Lung (tissue), 16 donors: ENCODE measurements around the gene CSAG2. TPM values are rescaled to one million over a fixed set of nuclear protein-coding genes. Genes with fewer than 3 reads are reported as not detected.
"Not testable (repeated sequence)": the region's sequence is repeated elsewhere in the genome, so short reads cannot be mapped to it uniquely, and the experiment has no call there.

Source experiments
- ATAC-seq: fragments of 200-7000 bp; cut with Tn5 transposase; one replicate; pipeline ENCODE4 v1.9.1; 2020; ENCODE audit warnings: moderate number of reproducible peaks; ENCODE audit not compliant: insufficient read depth, low FRiP score
- DNase-seq, 3 donors: peaks; one replicate each; pipeline ENCODE4 v3.0.0-alpha.2; 2013 to 2017
- H3K27ac ChIP-seq, 2 donors: one replicate each; pipeline ENCODE4 v1.5.1; 2013; ENCODE audit warnings: mild to moderate bottlenecking in 2 of 2, moderate library complexity in 2 of 2, control low read depth in 1 of 2, inconsistent platforms in 1 of 2, low read depth in 1 of 2, low read length in 1 of 2
- H3K27me3 ChIP-seq, 3 donors: one replicate each; pipeline ENCODE4 v1.5.1; 2013; ENCODE audit warnings: low read length in 2 of 3; ENCODE audit not compliant: control insufficient read depth in 3 of 3, insufficient read depth in 3 of 3
- H3K36me3 ChIP-seq, 4 donors: one replicate each; pipeline ENCODE4 v1.5.1; 2013; ENCODE audit warnings: low read length in 4 of 4, mild to moderate bottlenecking in 1 of 4, moderate library complexity in 1 of 4; ENCODE audit not compliant: control insufficient read depth in 4 of 4, insufficient read depth in 4 of 4
- H3K4me1 ChIP-seq, 5 donors: one replicate each; pipeline ENCODE4 v1.5.1; 2013; ENCODE audit warnings: low read length in 5 of 5, mild to moderate bottlenecking in 2 of 5, moderate library complexity in 1 of 5; ENCODE audit not compliant: control insufficient read depth in 5 of 5, insufficient read depth in 5 of 5
- H3K4me3 ChIP-seq: one replicate; pipeline ENCODE4 v1.5.1; 2013; ENCODE audit warnings: mild to moderate bottlenecking, control low read depth, moderate library complexity
- H3K9ac ChIP-seq, 2 donors: one replicate each; pipeline ENCODE4 v1.5.1; 2013; ENCODE audit warnings: low read length in 2 of 2, control low read depth in 1 of 2; ENCODE audit not compliant: insufficient read depth in 1 of 2
- H3K9me3 ChIP-seq, 4 donors: one replicate each; pipeline ENCODE4 v1.5.1; 2013; ENCODE audit warnings: low read length in 3 of 4, mild to moderate bottlenecking in 1 of 4, moderate library complexity in 1 of 4; ENCODE audit not compliant: control insufficient read depth in 4 of 4, insufficient read depth in 3 of 4
- WGBS, 2 donors: extraction: QIAGEN DNeasy Blood & Tissue Kit; methylation state at CpG; one replicate each; pipeline ENCODE4 v1.1.7; 2013; 5-methylcytosine and 5-hydroxymethylcytosine counted together
- long read RNA-seq, 5 donors: transcript quantifications; one replicate each; lab custom pipeline, GENCODE V29; 2026
- polyA plus RNA-seq, 2 donors: library from polyadenylated mRNA; stranded (reverse); fragments of 200-250 nt; gene quantifications; one replicate each; pipeline ENCODE4 v1.2.1, GENCODE V29; 2013
- total RNA-seq, 2 donors: library from RNA; depleted of rRNA in 1 of 2; stranded (reverse); fragments of >200 nt in 1 of 2; gene quantifications; one replicate each; pipeline ENCODE4 v1.2.1, GENCODE V29; 2014 to 2021
- TF ChIP-seq, protein P1 (sequence below): IDR thresholded peaks from 2 replicates; pipeline ENCODE4 v1.5.1; 2012; ENCODE audit warnings: mild to moderate bottlenecking; ENCODE audit errors: control extremely low read depth, extremely low read depth
- donor health status: control.
- donor health status: control.
- donor health status: Bipolar disorder and iron deficiency.
- donor health status: healthy.
- donor health status: DM: yes; HTN: yes; CAD: no.

CSAG2 gene, protein sequence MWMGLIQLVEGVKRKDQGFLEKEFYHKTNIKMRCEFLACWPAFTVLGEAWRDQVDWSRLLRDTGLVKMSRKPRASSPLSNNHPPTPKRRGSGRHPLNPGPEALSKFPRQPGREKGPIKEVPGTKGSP
- total RNA-seq: not detected
- not detected for polyA plus RNA-seq
- long read RNA-seq, donor 1: 0 reads
- long read RNA-seq, donor 2: 0 reads
- long read RNA-seq, donor 3: 0 reads
- long read RNA-seq, donor 4: 0 reads
- long read RNA-seq, donor 5: 0 reads

DNA sequence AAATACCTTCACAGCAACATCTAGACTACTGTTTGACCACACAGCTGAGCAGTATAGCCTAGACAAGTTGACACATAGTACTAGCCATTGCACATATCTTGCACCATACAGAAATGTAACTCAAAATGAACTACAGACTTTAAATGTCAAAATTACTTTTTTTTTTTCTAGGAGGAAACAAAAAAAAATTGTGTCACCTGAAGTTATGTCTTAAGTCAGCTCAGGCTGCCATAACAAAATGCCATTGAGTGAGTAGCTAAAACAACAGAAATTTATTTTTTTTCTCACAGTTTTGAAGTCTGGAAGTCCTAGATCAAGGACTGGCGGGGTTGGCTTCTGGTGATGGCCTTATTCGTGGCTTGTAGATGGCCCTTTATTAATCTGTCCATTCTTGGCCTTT is at the start of gene CSAG2:
CSAG2 (minus strand) TSS at position 101 of the 400 bp plus-strand sequence. CDS start 161 bp downstream, outside the sequence.
- H3K27ac ChIP-seq, H3K27me3 ChIP-seq, H3K4me3 ChIP-seq, H3K4me1 ChIP-seq, H3K9ac ChIP-seq, H3K36me3 ChIP-seq, H3K9me3 ChIP-seq, DNase-seq, ATAC-seq: not testable (repeated sequence)
- no CpG with 5 or more reads among the region's 2 CpGs for WGBS, 2 donors

DNA sequence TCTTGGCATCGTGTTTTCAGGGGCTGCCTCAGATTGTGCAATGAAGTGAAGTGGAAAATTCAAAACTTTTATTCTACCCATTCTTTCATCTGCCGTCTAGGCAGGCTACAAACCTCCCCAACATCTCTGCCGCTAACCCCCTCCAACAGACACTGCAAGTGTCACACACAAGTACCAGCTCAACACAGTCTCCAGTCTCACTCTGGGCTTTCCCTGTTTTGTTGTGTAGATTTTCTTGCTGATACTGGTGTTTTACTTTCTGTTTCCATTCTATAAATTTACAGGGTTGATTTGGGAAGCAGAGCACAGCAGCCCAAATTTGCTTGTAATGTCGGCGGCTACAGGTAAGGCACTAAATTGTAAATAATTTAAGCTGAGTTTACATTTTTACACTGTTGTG is 45.8 kb upstream of the CSAG2 start:
- not testable (repeated sequence) for H3K4me3 ChIP-seq, H3K27ac ChIP-seq, H3K36me3 ChIP-seq, H3K9me3 ChIP-seq, H3K9ac ChIP-seq, H3K27me3 ChIP-seq, DNase-seq, ATAC-seq, H3K4me1 ChIP-seq
- WGBS, 2 donors: no CpG with 5 or more reads among the region's 5 CpGs

DNA sequence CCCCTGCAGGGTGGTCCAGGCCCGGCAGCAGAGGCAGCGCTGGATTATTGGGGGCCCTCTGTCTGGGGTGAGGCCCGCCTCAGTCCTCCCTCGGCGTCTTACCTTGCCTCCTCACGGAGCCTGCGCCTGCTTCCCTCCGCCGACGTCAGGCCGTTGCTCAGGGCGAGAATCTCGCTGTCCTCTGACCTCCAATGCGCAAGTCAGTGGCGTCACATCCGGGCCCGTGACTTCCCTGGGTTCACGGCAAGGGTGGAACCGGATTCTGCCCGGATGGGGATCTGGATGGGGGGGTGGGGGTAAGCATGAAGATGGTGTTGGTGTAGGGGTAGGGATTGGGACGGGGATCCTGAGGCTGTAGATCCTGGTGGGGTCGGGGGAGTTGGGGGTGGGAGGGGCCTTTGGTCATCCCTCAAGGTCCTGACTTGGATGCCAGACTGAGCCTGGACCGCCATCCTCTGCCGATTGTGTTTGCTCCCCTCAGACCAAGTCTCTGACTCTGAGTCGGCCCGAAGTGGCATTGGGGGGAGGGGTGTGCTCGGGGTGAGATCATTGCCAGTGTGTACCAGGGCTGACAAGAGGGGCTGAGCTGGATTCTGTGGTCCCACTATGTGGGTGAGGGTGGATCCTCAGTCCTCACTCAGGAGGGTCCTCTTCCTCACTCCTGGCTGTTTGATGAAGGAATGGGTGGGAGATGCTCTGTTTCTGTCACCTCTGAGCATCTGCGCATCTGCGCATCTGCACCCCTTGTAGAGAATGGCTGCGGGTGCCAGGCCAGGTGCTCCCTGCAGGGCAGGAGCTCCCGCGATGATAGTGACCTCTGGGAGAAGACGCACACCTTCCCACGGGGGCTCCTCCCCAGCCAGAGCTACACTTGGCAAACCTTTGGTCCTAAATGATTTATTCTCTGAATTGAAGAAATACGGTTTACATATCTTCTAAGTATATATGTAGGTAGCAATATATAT is 44.9 kb upstream of the CSAG2 start, which contains the start of gene MAGEA2:
MAGEA2 (minus strand) TSS at position 157 of the 965 bp plus-strand sequence. CDS start 2,479 bp downstream, outside the sequence.
- not testable (repeated sequence) for H3K9ac ChIP-seq, DNase-seq
- no CpG with 5 or more reads among the region's 35 CpGs for WGBS, 2 donors

DNA sequence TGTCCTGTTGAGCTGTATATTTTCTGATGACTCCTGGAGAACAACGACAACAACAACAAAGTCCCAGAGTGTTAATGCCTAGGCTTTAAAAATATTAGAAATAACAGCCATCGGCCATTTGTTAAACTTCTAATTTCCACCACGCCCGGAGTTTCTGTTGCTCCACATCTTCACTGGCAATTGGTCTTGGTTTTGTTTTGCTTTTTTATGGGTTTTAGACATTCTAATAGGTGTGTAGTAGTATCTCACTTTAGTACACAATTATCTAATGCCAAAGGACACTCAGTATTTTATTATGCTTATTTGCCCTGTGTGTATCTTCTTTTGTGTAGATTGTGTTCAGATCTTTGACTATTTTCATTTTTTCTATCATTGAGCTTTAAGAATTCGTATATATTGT is 29.5 kb upstream of the CSAG2 start:
- no peak for DNase-seq
- Histone ChIP-seq H3K27ac (no peak overlapping the region), H3K36me3 (no peaks in the 10 kb centered on the region), H3K9ac (no peak overlapping the region), H3K9me3 (peaks cover 0 to 2% (median 0%) of the 10 kb centered on the region in 4 donors), H3K4me3 (no peak overlapping the region), H3K27me3 (no peaks in the 10 kb centered on the region), H3K4me1 (no peaks in the 10 kb centered on the region)
- no peak for ATAC-seq
- TF ChIP-seq, protein P1, sequence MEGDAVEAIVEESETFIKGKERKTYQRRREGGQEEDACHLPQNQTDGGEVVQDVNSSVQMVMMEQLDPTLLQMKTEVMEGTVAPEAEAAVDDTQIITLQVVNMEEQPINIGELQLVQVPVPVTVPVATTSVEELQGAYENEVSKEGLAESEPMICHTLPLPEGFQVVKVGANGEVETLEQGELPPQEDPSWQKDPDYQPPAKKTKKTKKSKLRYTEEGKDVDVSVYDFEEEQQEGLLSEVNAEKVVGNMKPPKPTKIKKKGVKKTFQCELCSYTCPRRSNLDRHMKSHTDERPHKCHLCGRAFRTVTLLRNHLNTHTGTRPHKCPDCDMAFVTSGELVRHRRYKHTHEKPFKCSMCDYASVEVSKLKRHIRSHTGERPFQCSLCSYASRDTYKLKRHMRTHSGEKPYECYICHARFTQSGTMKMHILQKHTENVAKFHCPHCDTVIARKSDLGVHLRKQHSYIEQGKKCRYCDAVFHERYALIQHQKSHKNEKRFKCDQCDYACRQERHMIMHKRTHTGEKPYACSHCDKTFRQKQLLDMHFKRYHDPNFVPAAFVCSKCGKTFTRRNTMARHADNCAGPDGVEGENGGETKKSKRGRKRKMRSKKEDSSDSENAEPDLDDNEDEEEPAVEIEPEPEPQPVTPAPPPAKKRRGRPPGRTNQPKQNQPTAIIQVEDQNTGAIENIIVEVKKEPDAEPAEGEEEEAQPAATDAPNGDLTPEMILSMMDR: no peak
- 83 to 98% methylated on average over 5 of the region's 5 CpGs for WGBS, 2 donors

More for the DNA sequence above, 44.9 kb upstream of the CSAG2 start, which contains the start of gene MAGEA2:
- not testable (repeated sequence) for H3K27me3 ChIP-seq, ATAC-seq, H3K4me1 ChIP-seq, H3K36me3 ChIP-seq, H3K9me3 ChIP-seq, H3K4me3 ChIP-seq, H3K27ac ChIP-seq

DNA sequence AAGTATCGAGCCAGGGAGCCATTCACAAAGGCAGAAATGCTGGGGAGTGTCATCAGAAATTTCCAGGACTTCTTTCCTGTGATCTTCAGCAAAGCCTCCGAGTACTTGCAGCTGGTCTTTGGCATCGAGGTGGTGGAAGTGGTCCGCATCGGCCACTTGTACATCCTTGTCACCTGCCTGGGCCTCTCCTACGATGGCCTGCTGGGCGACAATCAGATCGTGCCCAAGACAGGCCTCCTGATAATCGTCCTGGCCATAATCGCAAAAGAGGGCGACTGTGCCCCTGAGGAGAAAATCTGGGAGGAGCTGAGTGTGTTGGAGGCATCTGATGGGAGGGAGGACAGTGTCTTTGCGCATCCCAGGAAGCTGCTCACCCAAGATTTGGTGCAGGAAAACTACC is 27.5 kb upstream of the CSAG2 start:
- H3K27ac ChIP-seq, ATAC-seq, H3K36me3 ChIP-seq, H3K9ac ChIP-seq, H3K4me1 ChIP-seq, H3K27me3 ChIP-seq, H3K9me3 ChIP-seq, H3K4me3 ChIP-seq, DNase-seq: not testable (repeated sequence)
- 80 to 91% methylated on average over 12 of the region's 12 CpGs for WGBS, 2 donors
